Naive B cell (primary cell): ENCODE results near the gene CHKA. TPM values are rescaled to one million over a fixed set of nuclear protein-coding genes. Genes with fewer than 3 reads are reported as not detected.
A peak's percentile ranks its signal among the peaks of the same experiment; 100 is the strongest.

Source experiments
- ATAC-seq, 2 donors: fragments of 150-1000 bp; cut with Tn5 transposase; 2 replicates each; pipeline ENCODE4 v1.10.0; 2021; ENCODE audit warnings: low read depth in 2 of 2, mild to moderate bottlenecking in 2 of 2, moderate library complexity in 2 of 2
- DNase-seq: peaks from one replicate; pipeline ENCODE4 v3.0.0; 2022
- H3K27ac Mint-ChIP-seq, 6 donors: one replicate each; pipeline ENCODE4 v1.8.0; 2020 to 2022; ENCODE audit warnings: mild to moderate bottlenecking in 6 of 6, mixed read lengths in 6 of 6, moderate library complexity in 5 of 6, inconsistent platforms in 2 of 6
- H3K27me3 Mint-ChIP-seq, 3 donors: one replicate each; pipeline ENCODE4 v1.8.0; 2021 to 2022; ENCODE audit warnings: mixed read lengths in 3 of 3, mild to moderate bottlenecking in 1 of 3
- H3K36me3 Mint-ChIP-seq, 2 donors: one replicate each; pipeline ENCODE4 v1.8.0; 2020 to 2022; ENCODE audit warnings: mixed read lengths in 2 of 2, inconsistent platforms in 1 of 2, mild to moderate bottlenecking in 1 of 2
- H3K4me1 Mint-ChIP-seq, 3 donors: one replicate each; pipeline ENCODE4 v1.8.0; 2020 to 2022; ENCODE audit warnings: mixed read lengths in 3 of 3, inconsistent platforms in 1 of 3, mild to moderate bottlenecking in 1 of 3, moderate library complexity in 1 of 3
- H3K4me3 Mint-ChIP-seq, 8 donors: one replicate each; pipeline ENCODE4 v1.8.0; 2020 to 2022; ENCODE audit warnings: mild to moderate bottlenecking in 8 of 8, mixed read lengths in 8 of 8, moderate library complexity in 8 of 8, inconsistent platforms in 2 of 8
- H3K9me3 Mint-ChIP-seq, 7 donors: one replicate each; pipeline ENCODE4 v1.8.0; 2020 to 2022; ENCODE audit warnings: mixed read lengths in 7 of 7, mild to moderate bottlenecking in 5 of 7, inconsistent platforms in 2 of 7, moderate library complexity in 1 of 7
- polyA plus RNA-seq, 6 donors: library from polyadenylated mRNA; unstranded; fragments of 300-500 nt; fragmentation: Illumina TruSeq; gene quantifications; one replicate each; pipeline ENCODE4 v1.2.3, GENCODE V29; 2021; ENCODE audit warnings: low read depth in 6 of 6

Gene CHKA
- polyA plus RNA-seq, 6 donors from 2014 or later = 4.9 to 17.6 (median 6.4) TPM

- Mint-ChIP-seq H3K27me3 (no peaks in the 10 kb centered on the region), H3K36me3 (no peaks in the 10 kb centered on the region), H3K4me1 (peaks cover 0 to 3% (median 0%) of the 10 kb centered on the region in 3 donors), H3K27ac (no peak overlapping the region), H3K9me3 (peaks cover 0 to 1% (median 0%) of the 10 kb centered on the region in 7 donors), H3K4me3 (no peak overlapping the region)
- ATAC-seq (no peak), DNase-seq (no peak)
Observed at GRCh38 chr11:68019486-68019885, 101.7 kb downstream of the CHKA start.

- no peak overlapping the region for H3K4me3 Mint-ChIP-seq
- H3K4me1 Mint-ChIP-seq = peaks cover 0 to 5% (median 0%) of the 10 kb centered on the region in 3 donors
- DNase-seq (no peak), ATAC-seq (no peak)
- no peaks in the 10 kb centered on the region for H3K36me3 Mint-ChIP-seq
- H3K27ac Mint-ChIP-seq = peak overlapping the region in 1 of 6 donors; percentile 76
- H3K27me3 Mint-ChIP-seq = no peaks in the 10 kb centered on the region
- peaks cover 0 to 1% (median 0%) of the 10 kb centered on the region in 7 donors for H3K9me3 Mint-ChIP-seq
Observed at GRCh38 chr11:68018730-68019190, 102.4 kb downstream of the CHKA start.

DNA sequence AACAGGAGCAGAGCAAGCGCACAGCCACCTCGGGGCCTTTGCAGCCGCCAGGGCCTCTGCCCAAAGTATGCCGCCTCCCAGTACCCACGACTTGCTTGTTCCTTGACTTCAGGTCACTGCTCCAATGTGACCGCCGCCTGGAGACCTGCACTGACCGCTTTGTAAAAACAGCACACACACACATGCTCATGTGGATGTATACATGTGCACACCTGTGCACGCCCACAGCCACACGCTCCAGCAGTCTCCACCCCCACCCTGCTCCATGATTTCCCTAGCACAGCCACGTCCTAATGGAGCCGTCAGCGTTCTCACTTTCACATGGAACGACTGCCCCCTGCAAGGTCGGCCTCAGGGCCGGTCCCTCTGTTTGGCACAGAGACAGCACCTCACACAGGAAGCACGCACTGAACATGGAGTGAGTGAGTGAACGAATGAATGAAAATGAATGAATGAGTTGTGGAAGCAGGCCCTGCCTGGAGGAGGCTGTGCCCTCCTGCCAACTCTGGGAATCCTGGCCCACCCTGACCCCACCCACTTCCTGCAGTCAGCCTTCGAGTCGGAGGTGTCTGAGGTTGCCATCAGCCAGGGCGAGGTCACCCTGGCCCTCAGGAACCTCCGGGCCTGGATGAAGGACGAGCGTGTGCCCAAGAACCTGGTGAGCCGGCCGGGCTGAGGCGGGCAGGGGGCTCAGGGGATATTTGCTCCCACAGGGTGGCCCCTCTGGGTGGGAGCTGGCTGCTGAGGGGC is 103.0 kb downstream of the CHKA start:
- no peak overlapping the region for H3K27ac Mint-ChIP-seq
- H3K36me3 Mint-ChIP-seq = no peaks in the 10 kb centered on the region
- DNase-seq (no peak), ATAC-seq (no peak)
- H3K4me3 Mint-ChIP-seq = no peak overlapping the region
- peaks cover 0 to 1% (median 0%) of the 10 kb centered on the region in 7 donors for H3K9me3 Mint-ChIP-seq
- peaks cover 0 to 5% (median 0%) of the 10 kb centered on the region in 3 donors for H3K4me1 Mint-ChIP-seq
- no peaks in the 10 kb centered on the region for H3K27me3 Mint-ChIP-seq

GRCh38 chr11:68016904-68017817 is 104.0 kb downstream of the CHKA start:
- peaks cover 0 to 1% (median 0%) of the 10 kb centered on the region in 7 donors for H3K9me3 Mint-ChIP-seq
- H3K36me3 Mint-ChIP-seq = no peaks in the 10 kb centered on the region
- DNase-seq (no peak), ATAC-seq (no peak)
- no peaks in the 10 kb centered on the region for H3K27me3 Mint-ChIP-seq
- peaks cover 0 to 5% (median 0%) of the 10 kb centered on the region in 3 donors for H3K4me1 Mint-ChIP-seq
- H3K27ac Mint-ChIP-seq = no peak overlapping the region
- H3K4me3 Mint-ChIP-seq = no peak overlapping the region

DNA sequence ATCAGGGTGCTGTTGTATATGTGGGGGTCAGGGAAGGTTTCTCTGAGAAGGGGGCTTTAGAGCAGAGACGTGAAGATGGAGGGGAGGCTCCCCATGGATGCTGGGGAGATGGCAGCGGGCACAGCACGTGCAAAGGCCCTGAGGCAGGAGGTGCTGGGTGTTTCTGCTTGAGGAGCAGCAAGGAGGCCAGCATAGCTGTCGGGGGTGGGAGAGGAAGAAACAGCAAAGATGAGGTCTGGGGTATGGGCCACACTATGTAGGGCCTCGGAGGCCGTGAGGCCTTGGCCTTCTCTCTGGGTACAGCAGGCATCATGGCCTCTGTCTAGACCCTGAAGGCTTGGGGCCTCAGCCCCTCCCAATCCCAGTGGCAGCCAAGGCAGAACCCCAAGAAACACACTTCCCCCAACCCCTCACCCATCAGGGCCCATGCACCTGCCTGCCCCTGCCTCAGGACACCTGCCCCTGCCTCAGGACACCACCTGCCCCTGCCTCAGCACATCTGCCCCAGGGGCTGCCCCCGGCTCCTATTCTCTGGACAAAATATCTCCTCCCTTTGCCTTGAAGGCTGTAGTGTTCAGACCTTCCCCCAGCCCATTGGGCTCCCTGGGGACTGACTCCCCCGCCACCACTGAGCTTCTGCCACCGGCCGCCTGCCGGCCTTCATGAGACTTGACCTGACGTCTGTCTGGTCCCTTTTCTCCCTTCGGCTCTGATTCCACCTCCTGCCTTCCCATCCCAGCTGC is 104.9 kb downstream of the CHKA start:
- Mint-ChIP-seq H3K27me3 (no peaks in the 10 kb centered on the region), H3K27ac (peak overlapping the region in 1 of 6 donors; percentile 20), H3K9me3 (peaks cover 0 to 1% (median 0%) of the 10 kb centered on the region in 7 donors), H3K36me3 (no peaks in the 10 kb centered on the region), H3K4me1 (peaks cover 5 to 10% (median 6%) of the 10 kb centered on the region in 3 donors), H3K4me3 (no peak overlapping the region)
- ATAC-seq (no peak), DNase-seq (no peak)

GRCh38 chr11:68015467-68015866 is 105.7 kb downstream of the CHKA start:
- H3K4me1 Mint-ChIP-seq = peaks cover 9 to 19% (median 14%) of the 10 kb centered on the region in 3 donors
- no peak overlapping the region for H3K27ac Mint-ChIP-seq
- H3K36me3 Mint-ChIP-seq = no peaks in the 10 kb centered on the region
- DNase-seq (no peak), ATAC-seq (no peak)
- no peak overlapping the region for H3K4me3 Mint-ChIP-seq
- H3K27me3 Mint-ChIP-seq = no peaks in the 10 kb centered on the region
- peaks cover 0 to 1% (median 0%) of the 10 kb centered on the region in 7 donors for H3K9me3 Mint-ChIP-seq

DNA sequence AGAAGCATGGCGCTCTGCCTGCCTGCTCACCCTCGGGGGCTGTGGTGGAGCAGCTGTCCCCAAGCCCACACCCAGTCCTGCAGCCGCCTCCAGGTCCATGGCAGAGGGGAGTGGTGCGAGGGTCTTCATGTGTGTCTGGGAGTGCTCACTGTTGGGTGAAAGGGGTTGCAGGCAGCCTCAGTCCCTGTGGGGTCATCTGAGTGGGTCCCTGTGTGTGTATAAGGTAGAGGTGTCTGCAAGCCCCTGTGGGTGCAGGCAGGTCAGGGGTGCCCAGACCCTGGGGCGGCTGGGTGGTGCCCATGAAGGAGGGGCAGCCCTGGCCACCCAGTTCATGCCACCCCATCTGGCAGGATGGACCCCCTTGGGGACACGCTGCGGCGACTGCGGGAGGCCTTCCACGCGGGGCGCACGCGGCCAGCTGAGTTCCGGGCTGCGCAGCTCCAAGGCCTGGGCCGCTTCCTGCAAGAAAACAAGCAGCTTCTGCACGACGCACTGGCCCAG is 106.2 kb downstream of the CHKA start:
- peaks cover 14 to 23% (median 19%) of the 10 kb centered on the region in 3 donors for H3K4me1 Mint-ChIP-seq
- peak overlapping the region in 1 of 8 donors; percentile 42 for H3K4me3 Mint-ChIP-seq
- H3K27ac Mint-ChIP-seq = no peak overlapping the region
- H3K9me3 Mint-ChIP-seq = peaks cover 0 to 1% (median 0%) of the 10 kb centered on the region in 7 donors
- H3K36me3 Mint-ChIP-seq = no peaks in the 10 kb centered on the region
- H3K27me3 Mint-ChIP-seq = no peaks in the 10 kb centered on the region
- ATAC-seq (no peak), DNase-seq (no peak)

DNA sequence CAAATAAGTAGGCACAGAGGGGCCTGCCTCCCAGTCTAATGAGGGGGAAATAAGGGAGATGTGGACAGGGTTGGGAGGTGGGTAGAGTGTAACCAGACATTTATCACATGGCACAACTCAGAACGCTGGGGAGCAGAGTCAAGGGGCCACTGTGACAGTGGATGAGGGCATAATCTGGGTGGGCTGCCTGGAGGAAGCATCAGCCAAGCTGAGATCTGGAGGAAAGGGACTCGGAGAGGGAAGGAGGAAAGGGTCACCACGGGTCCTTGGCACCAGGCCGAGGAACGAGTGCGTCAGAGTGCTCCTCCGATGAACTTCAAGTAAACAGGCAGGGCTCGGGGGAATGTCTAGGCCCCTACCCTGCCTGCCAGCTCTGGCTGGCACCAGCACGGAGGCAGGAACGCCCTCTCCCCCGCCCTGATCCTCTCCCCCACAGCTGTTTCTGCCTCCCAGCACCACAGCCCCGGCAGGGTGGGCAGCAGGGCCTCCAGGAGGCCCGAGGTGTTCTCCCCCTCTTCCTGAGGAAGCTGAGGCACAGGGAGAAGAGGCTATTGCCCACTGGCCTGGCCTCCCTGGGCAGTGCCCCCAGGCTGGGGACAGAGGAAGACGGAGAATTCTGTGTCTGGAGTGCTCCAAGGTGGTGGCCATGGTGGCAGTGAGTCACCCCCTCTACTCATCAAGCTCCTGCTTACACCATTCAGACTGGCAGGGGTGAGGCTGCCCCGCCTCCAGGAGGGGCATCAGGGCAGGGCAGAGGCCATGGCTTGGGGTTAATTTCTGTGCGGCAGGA is 106.8 kb downstream of the CHKA start:
- peaks cover 0 to 1% (median 0%) of the 10 kb centered on the region in 7 donors for H3K9me3 Mint-ChIP-seq
- ATAC-seq (no peak), DNase-seq (no peak)
- H3K4me3 Mint-ChIP-seq = peak overlapping the region in 1 of 8 donors; percentile 75
- H3K36me3 Mint-ChIP-seq = no peaks in the 10 kb centered on the region
- peaks cover 21 to 30% (median 25%) of the 10 kb centered on the region in 3 donors for H3K4me1 Mint-ChIP-seq
- no peaks in the 10 kb centered on the region for H3K27me3 Mint-ChIP-seq
- H3K27ac Mint-ChIP-seq = peak overlapping the region in 1 of 6 donors; percentile 3

DNA sequence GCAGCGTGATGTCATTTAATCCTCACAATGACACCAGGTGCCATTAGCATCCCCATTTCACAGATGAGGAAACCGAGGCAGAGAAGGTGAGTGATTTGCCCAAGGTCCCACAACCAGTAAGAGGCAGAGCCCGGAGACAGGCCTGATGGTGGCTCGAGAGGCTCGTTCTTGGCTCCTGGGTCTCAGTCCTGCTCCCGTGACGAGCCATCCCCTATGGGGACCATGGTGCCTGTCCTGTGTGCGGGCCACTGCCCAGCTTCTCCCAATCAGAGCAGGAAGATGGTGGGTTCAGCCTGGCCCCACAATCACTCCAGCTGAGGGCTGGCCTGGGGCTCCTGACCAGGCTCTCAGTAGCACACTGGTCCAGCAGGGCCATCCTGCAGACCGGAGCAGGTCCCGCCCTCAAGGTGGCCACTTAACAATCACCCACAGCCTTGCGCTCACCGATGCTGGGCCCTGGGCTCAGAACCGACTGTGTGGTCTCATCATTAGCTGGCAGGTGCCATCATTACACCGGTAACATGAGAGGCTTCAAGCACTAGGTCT is 107.5 kb downstream of the CHKA start:
- ATAC-seq (no peak), DNase-seq (no peak)
- Mint-ChIP-seq H3K27me3 (no peaks in the 10 kb centered on the region), H3K4me1 (peaks cover 27 to 36% (median 32%) of the 10 kb centered on the region in 3 donors), H3K36me3 (no peaks in the 10 kb centered on the region), H3K4me3 (peak overlapping the region in 1 of 8 donors; percentile 75), H3K27ac (no peak overlapping the region), H3K9me3 (peaks cover 0 to 1% (median 0%) of the 10 kb centered on the region in 7 donors)

GRCh38 chr11:68012843-68013610 is 108.2 kb downstream of the CHKA start:
- no peak overlapping the region for H3K4me3 Mint-ChIP-seq
- peak overlapping the region in 1 of 6 donors; percentile 47 for H3K27ac Mint-ChIP-seq
- H3K27me3 Mint-ChIP-seq = no peaks in the 10 kb centered on the region
- DNase-seq (no peak), ATAC-seq (no peak)
- no peaks in the 10 kb centered on the region for H3K9me3 Mint-ChIP-seq
- H3K4me1 Mint-ChIP-seq = peaks cover 28 to 36% (median 34%) of the 10 kb centered on the region in 3 donors
- no peaks in the 10 kb centered on the region for H3K36me3 Mint-ChIP-seq

GRCh38 chr11:68012044-68012842 is 108.9 kb downstream of the CHKA start:
- peaks cover 28 to 37% (median 34%) of the 10 kb centered on the region in 3 donors for H3K4me1 Mint-ChIP-seq
- H3K27ac Mint-ChIP-seq = no peak overlapping the region
- no peak overlapping the region for H3K4me3 Mint-ChIP-seq
- H3K36me3 Mint-ChIP-seq = no peaks in the 10 kb centered on the region
- DNase-seq (no peak), ATAC-seq (no peak)
- no peaks in the 10 kb centered on the region for H3K27me3 Mint-ChIP-seq
- no peaks in the 10 kb centered on the region for H3K9me3 Mint-ChIP-seq
